Measurements from ENCODE around the gene TRIM45.

GRCh38 chr1:117164209-117164608 lies 42.7 kb upstream of the TRIM45 start:
- TF ChIP-seq, protein P1, sequence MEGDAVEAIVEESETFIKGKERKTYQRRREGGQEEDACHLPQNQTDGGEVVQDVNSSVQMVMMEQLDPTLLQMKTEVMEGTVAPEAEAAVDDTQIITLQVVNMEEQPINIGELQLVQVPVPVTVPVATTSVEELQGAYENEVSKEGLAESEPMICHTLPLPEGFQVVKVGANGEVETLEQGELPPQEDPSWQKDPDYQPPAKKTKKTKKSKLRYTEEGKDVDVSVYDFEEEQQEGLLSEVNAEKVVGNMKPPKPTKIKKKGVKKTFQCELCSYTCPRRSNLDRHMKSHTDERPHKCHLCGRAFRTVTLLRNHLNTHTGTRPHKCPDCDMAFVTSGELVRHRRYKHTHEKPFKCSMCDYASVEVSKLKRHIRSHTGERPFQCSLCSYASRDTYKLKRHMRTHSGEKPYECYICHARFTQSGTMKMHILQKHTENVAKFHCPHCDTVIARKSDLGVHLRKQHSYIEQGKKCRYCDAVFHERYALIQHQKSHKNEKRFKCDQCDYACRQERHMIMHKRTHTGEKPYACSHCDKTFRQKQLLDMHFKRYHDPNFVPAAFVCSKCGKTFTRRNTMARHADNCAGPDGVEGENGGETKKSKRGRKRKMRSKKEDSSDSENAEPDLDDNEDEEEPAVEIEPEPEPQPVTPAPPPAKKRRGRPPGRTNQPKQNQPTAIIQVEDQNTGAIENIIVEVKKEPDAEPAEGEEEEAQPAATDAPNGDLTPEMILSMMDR (IDR thresholded peaks at IDR 0.05): no peak
- TF ChIP-seq POLR2A (IDR thresholded peaks at IDR 0.05) (no peak), EP300 (IDR thresholded peaks at IDR 0.05) (no peak)

All from ovary (tissue), 3 donors.